MM.1S (cell line): ENCODE data around the gene TFAP2D.

Experiments
- CTCF ChIP-seq: fragments of 300-600 bp; sonication (generic); IDR thresholded peaks from 2 replicates; pipeline ENCODE4 v1.5.1; 2016; ENCODE audit warnings: antibody characterized with exemption, low read length, mixed read lengths
- EZH2 ChIP-seq: fragments of 300-600 bp; sonication (generic); optimal IDR thresholded peaks from 2 replicates; pipeline ENCODE3; 2017; ENCODE audit warnings: low read depth, mild to moderate bottlenecking, antibody characterized with exemption, low read length, mixed read lengths
- EZH2phosphoT487 ChIP-seq: fragments of 300-600 bp; sonication (generic); IDR thresholded peaks from 2 replicates; pipeline ENCODE4 v1.6.1; 2018; ENCODE audit warnings: antibody characterized with exemption, low read length

DNA sequence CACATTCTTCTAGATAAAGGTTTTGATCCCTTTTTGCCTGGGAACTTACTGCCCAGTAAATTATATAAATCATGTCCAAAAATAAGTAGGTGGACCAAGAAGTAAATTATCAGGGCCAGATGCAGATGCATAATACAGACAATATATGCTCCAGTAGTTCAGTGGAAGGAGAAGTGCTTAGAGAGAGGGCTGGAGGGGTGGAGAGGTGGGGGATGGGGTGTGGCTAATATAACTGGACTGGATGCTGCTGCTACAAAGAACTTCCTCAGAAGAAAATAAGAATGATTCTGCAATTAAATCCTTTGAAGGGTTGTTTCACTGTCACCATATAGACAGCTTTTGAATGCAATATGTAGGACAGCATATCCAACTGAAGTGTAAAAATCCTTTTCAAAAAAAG, 14.8 kb upstream of the TFAP2D start:
- no peak for TF ChIP-seq EZH2phosphoT487
- TF ChIP-seq EZH2, result no peak
- no peak for TF ChIP-seq CTCF
